ENCODE measurements around the gene CYTH4. TPM values are rescaled to one million over a fixed set of nuclear protein-coding genes. Genes with fewer than 3 reads are reported as not detected.

CYTH4 gene
- total RNA-seq, 2 experiments from 2014 or later: 33.1 to 42.8 TPM

DNA sequence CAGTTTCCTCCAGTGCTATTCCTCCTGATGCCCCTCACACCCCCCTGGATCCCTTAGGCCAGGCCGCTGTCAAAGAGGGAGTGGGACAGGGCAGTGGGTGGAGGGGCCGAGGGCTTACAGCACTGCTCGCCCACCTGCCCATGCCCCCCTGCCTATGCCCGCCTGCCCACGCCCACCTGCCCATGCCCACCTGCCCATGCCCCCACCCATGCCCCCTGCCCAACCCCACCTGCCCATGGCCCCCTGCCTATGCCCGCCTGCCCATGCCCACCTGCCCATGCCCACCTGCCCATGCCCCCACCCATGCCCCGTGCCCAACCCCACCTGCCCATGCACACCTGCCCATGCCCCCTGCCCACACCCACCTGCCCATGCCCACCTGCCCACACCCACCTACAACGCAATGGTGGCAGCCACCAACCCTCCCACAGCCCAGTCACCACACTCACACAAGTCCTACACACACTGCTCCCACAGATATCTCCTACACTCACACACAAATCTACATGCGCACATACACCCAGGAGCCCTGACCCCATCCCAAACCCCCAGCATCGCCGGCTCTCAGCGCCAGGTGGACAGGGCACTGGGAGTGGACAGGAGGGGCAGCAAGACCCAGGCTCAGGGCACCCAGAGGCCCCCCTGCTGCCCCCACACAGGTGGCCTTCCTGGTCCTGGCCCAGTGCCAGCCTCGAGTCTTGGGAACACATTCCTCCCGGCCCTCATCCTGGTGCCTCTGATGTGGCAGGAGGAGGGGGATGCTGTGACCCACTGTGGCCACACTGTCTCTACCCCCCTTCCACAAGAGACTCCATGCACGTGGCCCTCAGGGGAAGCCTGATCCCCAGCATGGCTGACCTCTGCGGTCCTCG lies 61.8 kb downstream of the CYTH4 start:
- Mint-ChIP-seq H3K27me3 (no peaks in the 10 kb centered on the region), H3K4me1 (peaks cover 7% of the 10 kb centered on the region), H3K36me3 (ENCODE audit: low read depth) (no peaks in the 10 kb centered on the region), H3K4me3 (no peak overlapping the region), H3K9me3 (ENCODE audit: low read depth) (no peaks in the 10 kb centered on the region), H3K27ac (no peak overlapping the region)
- CTCF ChIA-PET: interaction anchor here (0.6 kb wide), 1 partner anchor 308 kb away, joined by 3 read pairs; no protein-coding TSS in a partner anchor
- no peak for ATAC-seq
- POLR2A ChIA-PET: no interaction called here
- DNase-seq: no peak
- intact Hi-C loops (cut with DNase I, micrococcal nuclease): no loop called here

DNA sequence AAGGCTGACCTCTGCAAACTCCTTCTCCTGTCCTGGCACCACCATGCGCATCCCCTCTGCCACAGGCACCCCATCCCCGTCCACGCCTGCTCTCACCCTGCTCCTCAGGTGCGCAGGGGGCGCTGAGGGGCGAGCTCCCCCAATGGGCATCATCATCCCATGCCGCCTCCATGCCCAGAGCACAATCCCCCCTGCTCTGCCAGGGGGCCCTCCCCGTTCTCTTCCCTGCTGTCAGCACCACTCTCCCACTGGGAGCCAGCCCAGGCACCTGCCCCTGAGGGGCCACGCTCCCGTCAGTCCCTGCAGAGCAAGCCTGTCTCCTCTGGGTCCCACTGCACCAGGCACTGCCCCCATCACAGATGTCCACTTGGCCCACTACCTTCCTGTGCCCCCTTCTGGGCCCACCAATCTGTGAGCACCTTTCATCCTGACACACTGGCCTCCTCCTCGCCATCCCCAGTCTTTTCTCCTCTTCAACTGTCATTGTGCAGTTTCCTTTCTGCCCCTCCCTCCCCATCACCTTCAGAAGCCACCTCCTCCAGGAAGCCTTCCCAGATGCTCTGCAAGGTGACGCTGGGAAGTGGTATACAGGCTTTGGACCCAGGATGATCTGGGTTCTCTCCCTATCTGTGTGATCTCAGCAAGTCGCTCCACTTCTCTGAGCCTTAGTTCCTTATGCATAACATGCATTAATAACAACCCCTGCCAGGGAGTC lies 62.6 kb downstream of the CYTH4 start:
- no peaks in the 10 kb centered on the region for H3K36me3 Mint-ChIP-seq (ENCODE audit: low read depth)
- DNase-seq: no peak
- no peak for ATAC-seq
- H3K4me1 Mint-ChIP-seq: peaks cover 7% of the 10 kb centered on the region
- H3K27ac Mint-ChIP-seq: no peak overlapping the region
- no peaks in the 10 kb centered on the region for H3K27me3 Mint-ChIP-seq
- intact Hi-C loops (cut with DNase I, micrococcal nuclease): no loop called here
- no peak overlapping the region for H3K4me3 Mint-ChIP-seq
- H3K9me3 Mint-ChIP-seq (ENCODE audit: low read depth): no peaks in the 10 kb centered on the region
- ChIA-PET POLR2A (no interaction called here), CTCF (interaction anchor here (0.6 kb wide), 1 partner anchor 308 kb away, joined by 3 read pairs; no protein-coding TSS in a partner anchor)

GRCh38 chr22:37345863-37346504 lies 63.7 kb downstream of the CYTH4 start:
- no peak overlapping the region for H3K4me3 Mint-ChIP-seq
- DNase-seq (no peak), ATAC-seq (no peak)
- H3K27ac Mint-ChIP-seq: no peak overlapping the region
- no peaks in the 10 kb centered on the region for H3K27me3 Mint-ChIP-seq
- H3K4me1 Mint-ChIP-seq: peaks cover 7% of the 10 kb centered on the region
- ChIA-PET POLR2A (no interaction called here), CTCF (no interaction called here)
- intact Hi-C loops (cut with DNase I, micrococcal nuclease): no loop called here
- no peaks in the 10 kb centered on the region for H3K36me3 Mint-ChIP-seq (ENCODE audit: low read depth)
- H3K9me3 Mint-ChIP-seq (ENCODE audit: low read depth): no peaks in the 10 kb centered on the region

GRCh38 chr22:37346505-37346895 lies 64.2 kb downstream of the CYTH4 start:
- Mint-ChIP-seq H3K27ac (no peak overlapping the region), H3K4me1 (peaks cover 7% of the 10 kb centered on the region), H3K9me3 (ENCODE audit: low read depth) (no peaks in the 10 kb centered on the region), H3K36me3 (ENCODE audit: low read depth) (no peaks in the 10 kb centered on the region), H3K4me3 (no peak overlapping the region), H3K27me3 (no peaks in the 10 kb centered on the region)
- ChIA-PET POLR2A (no interaction called here), CTCF (no interaction called here)
- ATAC-seq: no peak
- intact Hi-C loops (cut with DNase I, micrococcal nuclease): no loop called here
- no peak for DNase-seq

- CTCF ChIA-PET: no interaction called here
- H3K4me1 Mint-ChIP-seq: no peaks in the 10 kb centered on the region
- H3K27me3 Mint-ChIP-seq: no peaks in the 10 kb centered on the region
- H3K27ac Mint-ChIP-seq: no peak overlapping the region
- DNase-seq (no peak), ATAC-seq (no peak)
- POLR2A ChIA-PET: no interaction called here
- intact Hi-C loops (cut with DNase I, micrococcal nuclease): no loop called here
- no peaks in the 10 kb centered on the region for H3K9me3 Mint-ChIP-seq (ENCODE audit: low read depth)
- no peaks in the 10 kb centered on the region for H3K36me3 Mint-ChIP-seq (ENCODE audit: low read depth)
- no peak overlapping the region for H3K4me3 Mint-ChIP-seq
Observed at GRCh38 chr22:37349043-37349814, 66.9 kb downstream of the CYTH4 start.

- ChIA-PET POLR2A (no interaction called here), CTCF (interaction anchor here (0.5 kb wide), 1 partner anchor 495 kb away, joined by 3 read pairs; no protein-coding TSS in a partner anchor)
- Mint-ChIP-seq H3K36me3 (ENCODE audit: low read depth) (no peaks in the 10 kb centered on the region), H3K4me3 (no peak overlapping the region), H3K27me3 (no peaks in the 10 kb centered on the region), H3K27ac (no peak overlapping the region), H3K4me1 (no peaks in the 10 kb centered on the region), H3K9me3 (ENCODE audit: low read depth) (no peaks in the 10 kb centered on the region)
- DNase-seq (no peak), ATAC-seq (no peak)
- intact Hi-C loops (cut with DNase I, micrococcal nuclease): no loop called here
Observed at GRCh38 chr22:37351232-37351631, 68.9 kb downstream of the CYTH4 start.

DNA sequence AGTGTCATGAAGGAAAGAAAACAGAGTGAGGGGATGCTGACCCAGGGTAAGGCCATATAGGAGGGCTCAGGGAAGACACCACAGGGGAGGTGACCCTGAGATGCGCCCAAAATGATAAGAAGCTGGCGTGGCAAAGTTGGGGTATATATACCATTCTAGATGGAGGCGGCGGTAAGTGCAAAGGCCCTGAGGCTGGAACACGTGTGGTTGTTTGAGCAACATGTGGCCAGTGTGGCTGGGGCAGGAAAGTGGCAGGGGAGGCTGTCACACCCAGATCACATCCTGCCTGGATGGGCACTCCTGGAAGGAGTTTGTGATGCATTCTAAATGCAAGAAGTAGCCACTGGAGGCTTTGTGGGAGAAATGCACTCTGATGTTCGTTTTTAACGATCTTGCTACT lies 70.2 kb downstream of the CYTH4 start:
- ChIA-PET POLR2A (no interaction called here), CTCF (interaction anchor here (0.7 kb wide), 1 partner anchor 1019 kb away, joined by 3 read pairs; no protein-coding TSS in a partner anchor)
- DNase-seq (no peak), ATAC-seq (no peak)
- Mint-ChIP-seq H3K4me1 (no peaks in the 10 kb centered on the region), H3K4me3 (no peak overlapping the region), H3K27me3 (no peaks in the 10 kb centered on the region), H3K9me3 (ENCODE audit: low read depth) (no peaks in the 10 kb centered on the region), H3K36me3 (ENCODE audit: low read depth) (no peaks in the 10 kb centered on the region), H3K27ac (no peak overlapping the region)
- intact Hi-C loops (cut with DNase I, micrococcal nuclease): no loop called here

- ChIA-PET CTCF (no interaction called here), POLR2A (no interaction called here)
- Mint-ChIP-seq H3K27ac (no peak overlapping the region), H3K4me3 (no peak overlapping the region), H3K36me3 (ENCODE audit: low read depth) (no peaks in the 10 kb centered on the region), H3K4me1 (no peaks in the 10 kb centered on the region), H3K9me3 (ENCODE audit: low read depth) (no peaks in the 10 kb centered on the region), H3K27me3 (no peaks in the 10 kb centered on the region)
- intact Hi-C loops (cut with DNase I, micrococcal nuclease): no loop called here
- ATAC-seq: no peak
- no peak for DNase-seq
Observed at GRCh38 chr22:37353839-37354238, 71.5 kb downstream of the CYTH4 start.

- intact Hi-C loops (cut with DNase I, micrococcal nuclease): no loop called here
- no peaks in the 10 kb centered on the region for H3K9me3 Mint-ChIP-seq (ENCODE audit: low read depth)
- CTCF ChIA-PET: no interaction called here
Observed at GRCh38 chr22:37354261-37354660, 72.0 kb downstream of the CYTH4 start.

DNA sequence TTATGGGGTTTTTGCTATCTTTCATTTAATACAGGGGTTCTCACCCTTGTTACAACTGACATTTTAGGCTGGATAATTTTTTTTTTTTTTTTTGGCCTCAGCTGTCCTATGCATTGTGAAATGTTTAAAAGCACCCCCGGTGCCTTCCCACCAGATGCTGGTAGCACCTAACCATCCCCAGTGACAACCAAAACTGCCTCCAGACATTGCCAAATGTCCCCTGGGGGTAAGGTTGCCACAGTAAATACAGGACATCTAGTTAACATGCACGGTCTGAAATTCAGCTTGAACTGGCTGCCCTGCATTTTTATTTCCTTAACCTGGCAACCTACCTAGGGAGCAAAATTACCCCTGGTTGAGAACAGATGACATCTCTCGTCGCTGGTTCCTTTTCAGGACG lies 72.4 kb downstream of the CYTH4 start:
- no peaks in the 10 kb centered on the region for H3K27me3 Mint-ChIP-seq
- POLR2A ChIA-PET: no interaction called here
- no peak for ATAC-seq
- intact Hi-C loops (cut with DNase I, micrococcal nuclease): no loop called here
- DNase-seq: no peak
- no peaks in the 10 kb centered on the region for H3K36me3 Mint-ChIP-seq (ENCODE audit: low read depth)
- no peaks in the 10 kb centered on the region for H3K9me3 Mint-ChIP-seq (ENCODE audit: low read depth)
- no peaks in the 10 kb centered on the region for H3K4me1 Mint-ChIP-seq
- no peak overlapping the region for H3K4me3 Mint-ChIP-seq
- no peak overlapping the region for H3K27ac Mint-ChIP-seq
- CTCF ChIA-PET: no interaction called here

More at GRCh38 chr22:37354261-37354660, 72.0 kb downstream of the CYTH4 start:
- DNase-seq (no peak), ATAC-seq (no peak)
- no peak overlapping the region for H3K4me3 Mint-ChIP-seq
- H3K27me3 Mint-ChIP-seq: no peaks in the 10 kb centered on the region
- H3K36me3 Mint-ChIP-seq (ENCODE audit: low read depth): no peaks in the 10 kb centered on the region
- POLR2A ChIA-PET: no interaction called here
- no peak overlapping the region for H3K27ac Mint-ChIP-seq
- H3K4me1 Mint-ChIP-seq: no peaks in the 10 kb centered on the region

DNA sequence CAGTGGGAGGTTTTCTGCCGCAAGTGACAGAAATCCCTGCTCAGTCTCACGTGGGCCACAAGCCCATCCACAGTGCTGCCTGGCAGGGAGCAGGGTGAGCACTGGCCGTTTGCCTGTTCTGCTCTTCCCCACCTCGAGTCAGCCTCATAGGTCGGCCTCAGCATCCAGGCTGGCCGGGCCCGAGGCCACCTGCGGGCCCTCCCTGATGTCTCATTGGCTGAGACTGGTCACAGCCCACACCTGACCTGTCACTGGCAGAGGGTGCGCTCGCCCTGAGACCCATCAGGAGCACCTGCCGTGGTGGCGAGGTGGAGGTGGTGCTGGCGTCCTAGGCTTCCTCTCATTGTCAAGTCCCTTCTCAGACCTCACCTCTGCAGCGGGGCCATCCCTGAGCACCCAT lies 72.9 kb downstream of the CYTH4 start:
- no peaks in the 10 kb centered on the region for H3K27me3 Mint-ChIP-seq
- no peak overlapping the region for H3K4me3 Mint-ChIP-seq
- H3K4me1 Mint-ChIP-seq: no peaks in the 10 kb centered on the region
- intact Hi-C loops (cut with DNase I, micrococcal nuclease): no loop called here
- H3K36me3 Mint-ChIP-seq (ENCODE audit: low read depth): no peaks in the 10 kb centered on the region
- ChIA-PET CTCF (no interaction called here), POLR2A (no interaction called here)
- ATAC-seq (no peak), DNase-seq (no peak)
- H3K27ac Mint-ChIP-seq: no peak overlapping the region
- no peaks in the 10 kb centered on the region for H3K9me3 Mint-ChIP-seq (ENCODE audit: low read depth)
